HG02973 (cell line): Measurements from ENCODE around the gene VPS13D.

Source experiments
- ATAC-seq: cut with Tn5 transposase; IDR thresholded peaks from one replicate; pipeline ENCODE4 v1.9.1; 2021; ENCODE audit warnings: moderate library complexity; ENCODE audit not compliant: unreplicated experiment

VPS13D gene

DNA sequence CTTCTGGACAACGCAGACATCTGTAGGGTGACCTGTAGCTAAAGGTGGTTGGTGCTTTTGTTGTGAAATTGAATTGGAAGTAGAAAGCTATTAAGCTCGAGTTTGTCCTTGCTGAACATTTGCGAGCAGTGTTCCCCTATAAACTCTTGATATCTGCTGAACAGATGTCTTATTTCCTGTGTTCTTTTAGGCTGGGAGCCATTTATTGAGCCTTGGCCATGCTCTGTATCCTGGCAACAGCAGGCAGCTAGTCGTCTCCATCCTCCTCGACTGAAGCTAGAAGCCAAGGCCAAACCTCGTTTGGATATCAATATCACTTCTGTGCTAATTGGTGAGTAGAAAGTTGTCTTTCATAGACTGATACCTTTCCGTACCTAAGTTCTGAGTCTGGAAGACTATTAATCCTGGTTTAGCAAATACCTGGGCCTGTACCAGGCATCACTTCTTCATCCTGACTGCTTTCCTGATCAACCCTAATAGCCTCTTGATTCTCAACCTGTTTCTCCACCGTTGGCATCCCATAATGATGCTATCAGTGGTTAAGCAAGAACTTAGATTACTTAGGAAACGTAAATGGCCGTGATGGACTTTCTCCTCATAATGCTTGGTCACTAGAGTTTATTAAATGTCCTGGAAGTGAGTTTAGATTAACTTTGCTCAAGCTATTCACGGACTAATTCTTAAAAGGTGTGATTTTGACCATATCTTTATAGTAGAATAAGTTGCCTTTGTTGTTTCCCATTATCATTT, 103.4 kb downstream of the VPS13D start:
- ATAC-seq = no peak

DNA sequence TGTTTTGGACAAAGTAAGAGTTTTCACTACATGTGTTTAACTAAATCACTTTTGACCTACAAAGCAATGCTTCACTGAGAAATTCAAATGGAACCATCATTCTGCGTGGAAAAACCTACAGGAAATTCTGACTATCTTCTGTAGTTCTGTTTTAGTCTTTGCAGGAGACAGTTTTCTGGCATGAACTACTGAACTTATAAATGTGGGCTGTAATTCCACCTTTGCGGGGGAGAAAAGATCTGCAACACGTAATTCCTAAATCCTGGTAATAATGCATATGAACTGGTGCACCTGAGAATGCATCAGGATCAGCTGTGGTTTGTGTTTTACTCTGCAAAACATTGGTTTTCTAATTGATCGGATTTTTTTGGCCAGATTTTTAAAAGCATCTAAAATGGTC, 106.0 kb downstream of the VPS13D start:
- no peak for ATAC-seq

DNA sequence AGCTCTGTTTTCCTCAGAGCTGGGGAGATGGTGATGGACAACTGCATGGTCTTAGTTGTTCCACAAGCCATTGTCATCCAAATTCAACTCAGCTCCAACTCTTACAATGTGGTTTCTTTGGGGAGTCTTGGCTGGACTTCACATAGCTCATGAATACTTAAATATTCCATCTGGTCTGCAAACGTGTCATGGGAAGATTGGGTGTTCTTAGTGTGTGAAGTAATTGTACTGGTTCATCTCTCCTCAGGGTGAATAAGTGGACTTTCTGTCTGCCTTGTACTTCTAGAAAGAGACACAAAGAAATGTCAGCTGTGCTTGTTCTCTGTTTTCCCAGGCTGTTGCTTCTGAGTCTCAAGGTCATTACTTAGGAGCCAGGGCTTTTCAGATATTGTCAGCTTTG, 106.6 kb downstream of the VPS13D start:
- ATAC-seq = no peak

- no peak for ATAC-seq
These were observed 108.2 kb downstream of the VPS13D start for GRCh38 chr1:12338017-12338416.

- no peak for ATAC-seq
These were observed 109.0 kb downstream of the VPS13D start for GRCh38 chr1:12338823-12339222.

DNA sequence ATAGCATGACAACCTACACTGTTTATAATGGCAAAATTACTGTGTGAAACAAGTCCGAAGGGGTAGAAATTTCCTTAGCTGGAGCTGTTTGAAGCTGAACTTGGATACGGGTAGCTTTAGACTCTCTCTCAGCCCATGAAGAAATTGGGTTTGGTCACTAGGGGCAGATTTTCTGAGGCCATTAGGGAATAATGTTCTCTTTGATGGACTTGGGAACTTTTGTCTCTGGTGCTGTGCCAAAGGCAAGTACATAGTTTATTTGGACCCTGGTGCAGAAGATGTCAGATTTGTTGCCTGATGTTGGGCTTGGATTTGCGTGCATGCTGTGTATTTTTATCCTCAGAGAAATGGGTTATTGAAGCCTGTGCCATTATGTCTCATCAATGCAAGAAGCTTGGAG, 109.6 kb downstream of the VPS13D start:
- ATAC-seq = no peak

- ATAC-seq = no peak
These were observed 110.1 kb downstream of the VPS13D start for GRCh38 chr1:12339811-12340543.

DNA sequence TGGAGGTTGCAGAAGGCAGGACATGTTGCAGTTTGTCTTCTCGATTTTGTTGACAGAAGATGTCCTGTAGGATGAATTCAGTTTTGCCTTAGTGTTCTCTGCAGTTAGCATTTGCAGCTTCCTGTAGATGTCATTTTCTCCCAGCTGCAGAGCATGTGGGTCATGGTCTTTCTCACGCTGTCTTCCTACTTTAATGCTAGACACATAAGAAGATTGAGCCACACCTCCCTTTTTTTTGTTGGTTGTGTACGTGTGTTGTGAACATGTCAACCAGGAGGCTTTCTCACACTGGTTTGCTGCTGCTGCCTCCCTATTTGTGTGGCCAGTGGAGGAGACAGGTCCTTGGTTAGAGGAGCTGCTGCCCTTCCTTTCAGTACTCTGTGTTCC, 110.7 kb downstream of the VPS13D start:
- no peak for ATAC-seq

- no peak for ATAC-seq
These were observed 111.8 kb downstream of the VPS13D start for GRCh38 chr1:12341667-12342066.

- no peak for ATAC-seq
These were observed 112.7 kb downstream of the VPS13D start for GRCh38 chr1:12342401-12343003.

DNA sequence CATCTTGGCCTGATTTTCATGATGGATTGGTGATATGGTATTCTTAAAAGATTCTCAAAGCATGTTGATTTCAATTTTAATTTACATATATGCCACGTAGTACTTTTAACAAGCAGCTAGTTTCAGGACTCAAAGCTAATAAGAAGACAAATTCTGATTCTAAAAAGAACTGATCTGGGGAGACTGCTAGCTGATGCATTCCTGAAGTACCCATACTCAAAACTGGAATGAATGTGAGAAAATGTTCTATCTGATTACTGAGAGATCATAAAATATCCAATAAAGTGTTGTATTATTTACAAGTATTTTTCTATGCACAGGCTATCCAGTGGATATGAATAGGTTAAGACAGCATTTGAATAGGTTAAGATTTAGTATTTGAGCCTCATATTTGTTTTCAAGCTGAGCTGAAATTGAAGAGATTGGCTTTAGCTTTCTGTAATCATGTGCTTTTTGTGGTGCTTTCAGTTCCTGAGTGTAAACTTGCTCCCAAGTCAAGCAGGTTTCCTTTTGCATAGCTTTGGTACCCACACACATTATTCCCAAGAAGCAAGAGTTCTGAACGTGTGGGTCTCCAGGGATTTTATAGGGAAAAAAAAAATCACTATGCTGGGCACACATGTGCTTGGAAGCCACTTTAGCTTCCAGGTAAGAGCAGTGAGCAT, 114.1 kb downstream of the VPS13D start:
- no peak for ATAC-seq

DNA sequence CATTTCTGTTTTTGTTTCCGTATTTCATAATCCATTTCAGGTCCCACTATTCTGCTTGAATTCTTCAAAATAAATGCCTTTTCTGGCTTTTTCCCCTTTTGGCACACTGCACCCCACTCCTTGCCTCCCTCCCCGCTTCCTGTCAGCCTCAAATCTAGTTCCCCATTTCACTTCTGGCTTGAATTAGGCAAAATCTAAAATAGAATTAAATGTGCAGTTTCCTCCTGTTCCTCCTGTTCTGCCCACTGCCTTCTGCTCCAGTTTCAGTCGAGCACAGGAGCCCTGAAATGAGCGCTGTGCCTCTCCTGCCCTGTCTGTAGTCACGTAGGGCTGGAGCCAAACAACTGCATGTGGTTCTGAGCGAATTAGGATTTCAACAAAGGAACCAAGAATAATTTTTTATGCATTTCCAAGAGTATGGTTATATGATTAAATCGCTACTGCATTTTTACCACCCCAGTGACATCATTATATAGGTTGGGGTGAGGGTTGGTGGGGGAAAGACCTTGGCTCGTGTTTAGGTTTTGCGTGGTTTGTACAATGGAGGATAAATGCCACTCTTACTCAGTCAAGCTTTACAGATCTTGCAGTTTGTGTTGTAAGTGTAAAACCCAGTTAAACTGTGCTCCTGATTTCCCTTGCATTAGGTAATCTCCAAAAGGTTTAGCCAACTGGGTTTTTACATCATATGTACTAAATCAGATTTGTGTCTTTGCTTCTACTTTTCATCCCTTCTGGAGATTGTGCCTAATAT, 114.9 kb downstream of the VPS13D start:
- ATAC-seq = no peak

DNA sequence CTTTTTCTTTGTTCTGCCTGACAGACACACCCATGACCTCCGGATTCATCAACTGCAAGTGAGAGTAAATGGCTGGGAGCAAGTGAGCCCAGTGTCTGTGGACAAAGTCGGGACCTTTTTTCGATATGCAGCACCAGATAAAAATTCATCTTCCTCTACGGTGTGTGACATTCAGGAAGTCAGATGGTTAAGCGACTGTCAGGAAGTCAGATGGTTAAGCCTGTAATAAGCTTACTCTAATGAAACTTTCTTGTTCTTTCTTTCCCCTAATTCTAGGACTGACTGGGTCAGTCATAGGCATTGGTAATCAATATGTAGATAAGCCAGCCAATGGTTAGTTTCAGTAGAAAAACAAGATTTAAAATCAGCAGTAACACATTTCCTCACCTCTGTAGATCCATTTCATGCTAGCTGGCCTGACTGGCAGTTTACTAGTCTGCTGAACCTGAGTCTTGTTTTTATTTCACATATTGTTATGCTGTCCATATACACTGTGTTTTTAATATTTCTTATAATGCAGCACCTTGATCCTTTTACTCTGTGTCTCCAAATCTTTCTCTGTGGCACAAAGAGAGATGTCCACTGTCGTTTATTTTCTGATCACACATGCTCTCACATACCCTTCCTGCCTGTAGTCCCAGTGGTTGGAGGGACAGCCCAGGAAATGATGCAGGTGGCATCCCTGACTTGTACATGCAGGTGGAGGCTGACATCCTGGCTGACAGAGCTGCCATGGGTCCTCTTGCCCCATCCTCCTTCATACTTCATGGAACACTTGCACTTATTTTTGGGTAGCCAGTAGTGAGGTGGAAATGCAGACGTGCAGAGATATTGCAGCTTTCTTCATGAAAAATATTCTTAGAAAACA, 115.8 kb downstream of the VPS13D start:
- no peak for ATAC-seq

DNA sequence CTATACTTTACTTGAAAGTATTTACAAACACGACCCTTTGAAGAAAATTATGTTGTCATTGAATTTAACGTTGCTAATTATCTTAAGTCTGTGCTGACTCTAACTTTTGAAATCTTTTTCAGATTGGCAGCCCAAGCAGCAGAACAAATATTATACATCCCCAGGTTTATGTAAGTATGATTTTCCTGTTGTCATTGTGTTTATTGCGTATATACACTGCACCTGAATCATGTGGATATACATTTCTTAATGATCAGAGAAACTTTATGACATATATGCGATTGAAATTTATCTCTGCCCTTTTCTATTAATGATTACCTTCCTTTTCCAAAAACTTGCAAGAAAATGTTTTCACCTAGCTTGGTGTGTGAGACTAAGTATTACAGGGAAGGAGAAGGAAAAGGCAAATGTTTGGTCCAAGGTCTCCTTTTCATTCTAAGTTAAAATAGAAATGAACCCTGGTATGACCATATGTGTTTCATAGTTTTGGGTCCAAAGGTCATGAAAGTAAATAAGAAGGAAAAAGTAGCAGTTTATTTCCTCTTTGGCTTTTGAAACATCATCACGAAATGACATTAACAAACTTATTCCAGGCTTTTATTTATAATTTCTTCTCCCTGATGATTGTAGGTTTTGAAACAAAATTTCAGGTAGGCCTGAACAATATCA, 116.8 kb downstream of the VPS13D start:
- no peak for ATAC-seq

DNA sequence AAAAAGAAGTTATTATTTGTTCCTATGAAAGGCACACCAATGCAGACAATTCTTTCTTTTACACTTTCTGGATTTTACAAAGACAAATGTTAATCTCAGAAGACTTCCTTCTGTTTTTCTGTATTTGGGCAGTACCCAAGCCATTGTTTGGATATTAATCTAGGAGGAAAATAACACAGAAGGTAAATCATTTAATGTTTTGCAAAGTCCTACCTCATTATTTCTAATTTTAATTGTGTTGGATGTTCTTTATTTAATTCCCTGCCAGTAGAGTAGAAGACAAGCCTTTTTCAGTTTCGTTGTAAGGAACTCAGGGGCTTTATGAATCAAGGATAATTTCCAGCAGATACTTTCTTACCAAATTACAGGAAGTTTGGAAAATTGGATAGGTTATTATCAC, 118.3 kb downstream of the VPS13D start:
- ATAC-seq = no peak

- ATAC-seq = no peak
These were observed 124.2 kb downstream of the VPS13D start for GRCh38 chr1:12353981-12354380.

- ATAC-seq = no peak
These were observed 126.4 kb downstream of the VPS13D start for GRCh38 chr1:12356004-12356890.

DNA sequence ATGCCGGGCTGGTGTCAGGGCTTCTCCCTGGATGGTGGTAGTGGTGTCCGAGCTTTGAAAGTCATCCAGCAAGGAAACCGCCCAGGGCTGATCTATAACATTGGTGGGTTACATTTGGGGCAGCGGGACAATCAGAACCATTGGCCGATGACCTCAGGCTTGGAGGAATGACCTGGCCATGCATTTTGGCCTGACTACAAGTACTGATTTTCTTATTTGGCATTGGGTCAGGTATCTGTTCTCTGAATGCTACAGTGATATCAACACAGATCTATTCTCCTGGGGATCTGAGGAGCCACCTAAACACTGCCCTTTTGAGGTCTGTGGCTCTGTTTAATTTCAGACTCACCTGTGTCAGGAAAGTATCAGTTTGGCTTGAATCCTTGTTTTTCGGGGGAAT, 128.7 kb downstream of the VPS13D start:
- ATAC-seq = no peak
